GM18519 (cell line): Measurements from ENCODE around the gene SIPA1L3.

Experiments
- ATAC-seq: cut with Tn5 transposase; IDR thresholded peaks from one replicate; pipeline ENCODE4 v1.9.1; 2021; ENCODE audit warnings: mild to moderate bottlenecking, moderate library complexity; ENCODE audit not compliant: unreplicated experiment, low FRiP score

SIPA1L3 gene

GRCh38 chr19:38199340-38199739 lies 292.3 kb downstream of the SIPA1L3 start:
- no peak for ATAC-seq

GRCh38 chr19:38201731-38202130 lies 294.7 kb downstream of the SIPA1L3 start:
- ATAC-seq: no peak

- no peak for ATAC-seq
These were observed 295.5 kb downstream of the SIPA1L3 start for GRCh38 chr19:38202504-38202903.

GRCh38 chr19:38203197-38203596 lies 296.2 kb downstream of the SIPA1L3 start:
- no peak for ATAC-seq

- ATAC-seq: no peak
These were observed 297.1 kb downstream of the SIPA1L3 start for GRCh38 chr19:38204096-38204495.

GRCh38 chr19:38204728-38205127 lies 297.7 kb downstream of the SIPA1L3 start:
- ATAC-seq: no peak

GRCh38 chr19:38206006-38206745 lies 299.2 kb downstream of the SIPA1L3 start:
- ATAC-seq: no peak

- ATAC-seq: no peak
These were observed 299.9 kb downstream of the SIPA1L3 start for GRCh38 chr19:38206928-38207327.

- ATAC-seq: no peak
These were observed 300.5 kb downstream of the SIPA1L3 start for GRCh38 chr19:38207543-38207942.

- ATAC-seq: no peak
These were observed 301.6 kb downstream of the SIPA1L3 start for GRCh38 chr19:38208571-38208970.

- no peak for ATAC-seq
These were observed 302.1 kb downstream of the SIPA1L3 start for GRCh38 chr19:38209152-38209551.

- ATAC-seq: no peak
These were observed 302.9 kb downstream of the SIPA1L3 start for GRCh38 chr19:38209671-38210457.

- ATAC-seq: no peak
These were observed 303.5 kb downstream of the SIPA1L3 start for GRCh38 chr19:38210458-38210987.

- no peak for ATAC-seq
These were observed 304.2 kb downstream of the SIPA1L3 start for GRCh38 chr19:38211151-38211591.

- ATAC-seq: no peak
These were observed 304.8 kb downstream of the SIPA1L3 start for GRCh38 chr19:38211766-38212165.

GRCh38 chr19:38213469-38213868 lies 306.5 kb downstream of the SIPA1L3 start:
- no peak for ATAC-seq

GRCh38 chr19:38213911-38214625 lies 307.1 kb downstream of the SIPA1L3 start:
- ATAC-seq: no peak

GRCh38 chr19:38216785-38217641 lies 310.0 kb downstream of the SIPA1L3 start:
- no peak for ATAC-seq

- ATAC-seq: no peak
These were observed 311.2 kb downstream of the SIPA1L3 start for GRCh38 chr19:38218204-38218603.

- ATAC-seq: no peak
These were observed 312.2 kb downstream of the SIPA1L3 start for GRCh38 chr19:38219221-38219620.
